Gastrocnemius medialis (tissue), 4 donors: ENCODE measurements around the gene KIR3DL3. TPM values are rescaled to one million over a fixed set of nuclear protein-coding genes. Genes with fewer than 3 reads are reported as not detected.
"Not testable (repeated sequence)": the region's sequence is repeated elsewhere in the genome, so short reads cannot be mapped to it uniquely, and the experiment has no call there.

ENCODE experiments used
- ATAC-seq, 2 donors: fragments of 150-250 bp; one replicate each; pipeline ENCODE4 v1.9.1; 2016
- DNase-seq, 2 donors: peaks; one replicate each; pipeline ENCODE4 v3.0.0-alpha.2; 2019
- H3K27ac ChIP-seq, 4 donors: fragments of 200-600 bp; sonication (generic); 1 replicate in 1 of 4; 2 replicates in 3 of 4; pipeline ENCODE4 v1.5.1; 2016 to 2018; ENCODE audit warnings: mild to moderate bottlenecking in 2 of 4, moderate library complexity in 1 of 4
- H3K27me3 ChIP-seq, 3 donors: fragments of 200-600 bp; sonication (generic) in 2 of 3; 1 replicate in 1 of 3; 2 replicates in 2 of 3; pipeline versions ENCODE4 v1.5.1 to v1.6.0; 2016 to 2019; ENCODE audit warnings: mild to moderate bottlenecking in 1 of 3, moderate library complexity in 1 of 3
- H3K36me3 ChIP-seq, 2 donors: fragments of 200-600 bp; sonication (generic) in 1 of 2; one replicate each; pipeline ENCODE4 v1.5.1; 2017 to 2018
- H3K4me1 ChIP-seq, 2 donors: fragments of 200-600 bp; sonication (generic) in 1 of 2; one replicate each; pipeline ENCODE4 v1.5.1; 2016 to 2017; ENCODE audit warnings: mild to moderate bottlenecking in 2 of 2
- H3K4me3 ChIP-seq, 4 donors: fragments of 200-600 bp; sonication (generic) in 3 of 4; 1 replicate in 1 of 4; 2 replicates in 3 of 4; pipeline ENCODE4 v1.5.1; 2016 to 2019; ENCODE audit warnings: mild to moderate bottlenecking in 2 of 4
- H3K9me3 ChIP-seq, 3 donors: fragments of 200-600 bp; sonication (generic) in 2 of 3; 1 replicate in 1 of 3; 2 replicates in 2 of 3; pipeline ENCODE4 v1.5.1; 2016 to 2019
- CTCF ChIP-seq, 5 experiments: fragments of 450-650 bp in 3 of 5; fragments of 200-600 bp in 2 of 5; sonication (generic) in 2 of 5; IDR thresholded peaks in 4 of 5; conservative IDR thresholded peaks in 1 of 5; 1 replicate in 4 of 5; 2 replicates in 1 of 5; pipeline ENCODE4 v1.5.1; 2016 to 2019; ENCODE audit warnings: antibody characterized with exemption in 5 of 5, mild to moderate bottlenecking in 3 of 5, moderate library complexity in 3 of 5
- POLR2A ChIP-seq, 2 donors: fragments of 450-650 bp; IDR thresholded peaks; one replicate each; pipeline ENCODE4 v1.6.1; 2017; ENCODE audit warnings: antibody characterized with exemption in 2 of 2, mild to moderate bottlenecking in 2 of 2, moderate library complexity in 2 of 2
- in situ Hi-C, 4 donors: fragments of 200-750 bp; cut with MboI; loops; one replicate each; pipeline versions ENCODE4 v1.15.0 to v1.8.0; 2017; ENCODE audit warnings: low sequenced_read_pairs in 4 of 4
- intact Hi-C: fragments of 100-400 bp; cut with DNase I; formaldehyde crosslinking; loops from one replicate; pipeline ENCODE4 v1.15.1; 2023; ENCODE audit warnings: low total_unique reads
- total RNA-seq, 4 donors: library from RNA; depleted of rRNA; stranded (reverse); fragments of >200 nt; gene quantifications; one replicate each; pipeline versions ENCODE4 v1.1.0 to v1.2.3, GENCODE V29; 2016

Gene KIR3DL3
- total RNA-seq, 4 donors from 2014 or later: not detected

GRCh38 chr19:54696766-54697165, 27.5 kb upstream of the KIR3DL3 start:
- Histone ChIP-seq H3K4me3 (no peak overlapping the region), H3K4me1 (no peaks in the 10 kb centered on the region), H3K27me3 (no peaks in the 10 kb centered on the region), H3K9me3 (no peaks in the 10 kb centered on the region), H3K36me3 (no peaks in the 10 kb centered on the region), H3K27ac (no peak overlapping the region)
- no peak for TF ChIP-seq POLR2A (IDR thresholded peaks at IDR 0.05)
- TF ChIP-seq CTCF (IDR thresholded peaks at IDR 0.05 in 4 of 5, conservative IDR thresholded peaks at IDR 0.05 in 1 of 5): no peak
- intact Hi-C loops: no loop called here
- DNase-seq (no peak), ATAC-seq (no peak)
- in situ Hi-C loops: no loop called here

- in situ Hi-C loops, DNase-seq, intact Hi-C loops: not testable (repeated sequence)
Measured at GRCh38 chr19:54697716-54698115, 26.5 kb upstream of the KIR3DL3 start.

DNA sequence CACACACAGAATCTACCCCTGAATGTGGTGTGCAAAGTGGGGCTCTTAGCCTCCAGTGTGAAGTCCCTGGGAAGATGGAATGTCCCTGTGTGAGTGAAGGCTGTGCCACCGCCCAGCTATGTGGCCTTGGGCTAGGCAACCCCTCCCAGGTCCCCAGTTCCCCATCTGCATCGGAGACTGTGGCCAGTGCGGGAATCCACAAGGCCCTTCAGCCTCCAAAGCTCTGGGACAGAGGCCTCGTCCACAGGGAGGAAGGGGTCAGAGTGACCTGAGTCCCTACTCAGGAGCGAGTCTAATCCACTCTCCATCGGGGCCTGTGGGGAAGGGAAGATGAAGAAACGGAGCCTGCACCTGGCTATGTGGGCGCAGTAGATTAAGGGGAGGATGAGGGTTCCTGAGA, 19.3 kb upstream of the KIR3DL3 start:
- Histone ChIP-seq H3K4me3 (no peak overlapping the region), H3K9me3 (no peaks in the 10 kb centered on the region), H3K36me3 (no peaks in the 10 kb centered on the region), H3K27me3 (no peaks in the 10 kb centered on the region), H3K27ac (no peak overlapping the region), H3K4me1 (no peaks in the 10 kb centered on the region)
- no peak for DNase-seq
- intact Hi-C loops (no loop called here), in situ Hi-C loops (no loop called here)
- TF ChIP-seq POLR2A (IDR thresholded peaks at IDR 0.05) (no peak), CTCF (IDR thresholded peaks at IDR 0.05 in 4 of 5, conservative IDR thresholded peaks at IDR 0.05 in 1 of 5) (no peak)
- ATAC-seq: no peak

More at GRCh38 chr19:54697716-54698115, 26.5 kb upstream of the KIR3DL3 start:
- not testable (repeated sequence) for H3K27ac ChIP-seq, H3K4me1 ChIP-seq, H3K27me3 ChIP-seq, H3K36me3 ChIP-seq, H3K4me3 ChIP-seq, ATAC-seq, H3K9me3 ChIP-seq

GRCh38 chr19:54707962-54708361, 16.3 kb upstream of the KIR3DL3 start:
- no peaks in the 10 kb centered on the region for H3K9me3 ChIP-seq
- DNase-seq (no peak), ATAC-seq (no peak)
- H3K27ac ChIP-seq: no peak overlapping the region
- in situ Hi-C loops: no loop called here
- no peaks in the 10 kb centered on the region for H3K36me3 ChIP-seq
- intact Hi-C loops: no loop called here
- H3K4me3 ChIP-seq: no peak overlapping the region
- no peaks in the 10 kb centered on the region for H3K4me1 ChIP-seq
- no peak for TF ChIP-seq POLR2A (IDR thresholded peaks at IDR 0.05)
- TF ChIP-seq CTCF (IDR thresholded peaks at IDR 0.05 in 4 of 5, conservative IDR thresholded peaks at IDR 0.05 in 1 of 5): no peak
- no peaks in the 10 kb centered on the region for H3K27me3 ChIP-seq

DNA sequence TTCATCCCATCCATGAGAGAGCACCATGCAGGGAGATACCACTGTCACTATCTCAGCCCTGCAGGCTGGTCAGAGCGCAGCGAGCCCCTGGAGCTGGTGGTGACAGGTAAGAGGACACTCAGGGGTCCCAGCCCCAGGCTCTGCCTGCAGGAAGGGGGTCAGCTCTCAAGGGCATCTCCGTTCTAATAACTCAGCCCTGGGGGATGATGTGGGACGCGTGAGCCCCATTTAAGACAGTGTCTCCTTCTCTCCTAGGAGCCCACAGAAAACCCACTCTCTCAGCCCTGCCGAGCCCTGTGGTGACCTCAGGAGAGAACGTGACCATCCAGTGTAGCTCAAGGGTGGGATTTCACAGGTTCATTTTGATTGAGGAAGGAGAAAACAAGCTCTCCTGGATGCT, 15.5 kb upstream of the KIR3DL3 start:
- in situ Hi-C loops: no loop called here

More for the DNA sequence above, 15.5 kb upstream of the KIR3DL3 start:
- no peak for TF ChIP-seq CTCF (IDR thresholded peaks at IDR 0.05 in 4 of 5, conservative IDR thresholded peaks at IDR 0.05 in 1 of 5)
- no peak for TF ChIP-seq POLR2A (IDR thresholded peaks at IDR 0.05)
- no peaks in the 10 kb centered on the region for H3K36me3 ChIP-seq
- ATAC-seq (no peak), DNase-seq (no peak)
- no peak overlapping the region for H3K4me3 ChIP-seq
- no peak overlapping the region for H3K27ac ChIP-seq
- H3K4me1 ChIP-seq: no peaks in the 10 kb centered on the region
- intact Hi-C loops: no loop called here
- no peaks in the 10 kb centered on the region for H3K9me3 ChIP-seq
- H3K27me3 ChIP-seq: no peaks in the 10 kb centered on the region
